ENCODE data around the gene ELAVL1.
A peak's percentile ranks its signal among the peaks of the same experiment; 100 is the strongest.
"Not testable (repeated sequence)": the region's sequence is repeated elsewhere in the genome, so short reads cannot be mapped to it uniquely, and the experiment has no call there.

The ELAVL1 gene

GRCh38 chr19:7920519-7921301 lies 84.7 kb downstream of the ELAVL1 start:
- peak; percentile 92 for DNase-seq

GRCh38 chr19:7919610-7920518 lies 85.6 kb downstream of the ELAVL1 start, which contains the start of gene SNAPC2:
Gene SNAPC2 (plus strand): TSS chr19:7920338. CDS start chr19:7920367, 29 bp downstream.
- DNase-seq, result peak; percentile 85

GRCh38 chr19:7918615-7919421 lies 86.6 kb downstream of the ELAVL1 start:
- DNase-seq, result no peak

DNA sequence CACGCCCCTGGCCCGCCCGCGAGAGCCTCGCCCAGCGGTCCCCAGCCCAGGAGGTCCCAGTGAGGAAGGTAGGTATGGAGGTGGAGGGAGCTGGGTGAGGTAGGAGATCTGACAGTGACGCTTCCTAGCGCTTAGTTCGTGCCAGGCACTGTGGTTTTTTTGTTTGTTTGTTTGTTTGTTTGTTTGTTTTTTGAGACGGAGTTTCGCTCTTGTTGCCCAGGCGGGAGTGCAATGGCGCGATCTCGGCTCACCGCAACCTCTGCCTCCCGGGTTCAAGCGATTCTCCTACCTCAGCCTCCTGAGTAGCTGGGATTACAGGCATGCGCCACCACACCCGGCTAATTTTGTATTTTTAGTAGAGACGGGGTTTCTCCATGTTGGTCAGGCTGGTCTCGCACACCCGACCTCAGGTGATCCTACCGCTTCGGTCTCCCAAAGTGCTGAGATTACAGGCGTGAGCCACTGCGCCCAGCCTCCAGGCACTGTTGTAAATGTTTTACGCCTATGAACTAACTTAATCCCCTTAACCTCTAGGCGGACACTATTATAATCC lies 87.3 kb downstream of the ELAVL1 start:
- not testable (repeated sequence) for DNase-seq

DNA sequence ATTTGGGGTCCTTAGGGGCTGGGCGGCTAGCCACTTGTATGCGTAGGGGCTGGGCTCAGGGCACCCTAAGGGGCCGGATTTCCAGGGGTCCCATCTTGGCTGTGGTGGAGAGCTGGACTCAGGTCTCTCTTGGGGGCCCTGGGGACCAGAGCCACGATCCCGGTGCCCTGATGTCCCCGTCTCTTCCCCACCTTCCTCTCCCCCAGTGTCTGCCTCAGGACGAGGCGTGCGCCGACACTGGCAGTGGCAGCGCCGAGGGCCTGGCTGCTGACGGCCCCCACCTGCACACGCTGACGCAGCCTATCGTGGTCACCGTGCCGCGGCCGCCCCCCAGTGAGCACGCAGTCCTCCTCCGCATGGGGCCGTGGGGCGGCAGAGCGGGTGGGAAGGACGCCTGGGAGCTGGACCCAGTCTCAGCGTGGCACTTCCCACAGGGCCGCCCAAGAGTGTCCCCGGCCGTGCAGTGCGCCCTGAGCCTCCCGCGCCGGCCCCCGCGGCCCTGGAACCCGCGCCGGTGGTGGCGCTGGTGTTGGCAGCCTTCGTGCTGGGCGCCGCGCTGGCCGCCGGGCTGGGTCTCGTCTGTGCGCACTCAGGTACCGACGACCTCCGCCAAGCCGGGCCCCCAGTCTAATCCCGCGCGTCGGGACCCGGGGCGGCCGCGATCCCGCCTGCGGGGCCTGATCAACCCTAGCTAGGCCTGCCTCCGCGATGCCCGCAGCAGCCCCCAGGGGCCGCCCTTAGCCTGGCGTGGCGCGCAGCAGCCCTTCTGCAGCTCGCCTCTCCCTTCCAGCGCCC lies 88.0 kb downstream of the ELAVL1 start:
- DNase-seq, result peak; percentile 9

DNA sequence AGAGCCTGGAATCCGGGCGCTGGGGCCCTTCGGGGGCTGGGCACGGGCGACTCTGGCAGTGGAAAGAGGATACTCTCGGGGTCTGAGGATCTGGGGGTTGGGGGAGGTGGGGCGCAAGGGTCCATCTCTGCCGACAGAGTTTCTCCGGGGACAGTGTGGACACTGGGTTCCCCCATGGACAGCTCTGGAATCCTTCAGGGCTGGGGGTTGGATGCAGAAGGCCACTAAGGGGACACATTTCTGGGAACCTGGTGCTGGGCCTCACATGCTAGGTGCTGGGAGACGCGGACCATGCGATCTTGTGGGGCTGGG lies 88.5 kb downstream of the ELAVL1 start:
- no peak for DNase-seq

GRCh38 chr19:7916103-7916954 lies 89.1 kb downstream of the ELAVL1 start:
- no peak for DNase-seq

- DNase-seq, result no peak
Observed at GRCh38 chr19:7915250-7916102, 90.0 kb downstream of the ELAVL1 start.

GRCh38 chr19:7914598-7915045 lies 90.8 kb downstream of the ELAVL1 start, which contains the start of gene TGFBR3L:
Gene TGFBR3L (plus strand): TSS chr19:7914830.
- DNase-seq, result no peak

GRCh38 chr19:7914099-7914498 lies 91.3 kb downstream of the ELAVL1 start:
- no peak for DNase-seq

- no peak for DNase-seq
Observed at GRCh38 chr19:7913652-7914051, 91.8 kb downstream of the ELAVL1 start.

GRCh38 chr19:7912697-7913564 lies 92.5 kb downstream of the ELAVL1 start:
- DNase-seq, result no peak

DNA sequence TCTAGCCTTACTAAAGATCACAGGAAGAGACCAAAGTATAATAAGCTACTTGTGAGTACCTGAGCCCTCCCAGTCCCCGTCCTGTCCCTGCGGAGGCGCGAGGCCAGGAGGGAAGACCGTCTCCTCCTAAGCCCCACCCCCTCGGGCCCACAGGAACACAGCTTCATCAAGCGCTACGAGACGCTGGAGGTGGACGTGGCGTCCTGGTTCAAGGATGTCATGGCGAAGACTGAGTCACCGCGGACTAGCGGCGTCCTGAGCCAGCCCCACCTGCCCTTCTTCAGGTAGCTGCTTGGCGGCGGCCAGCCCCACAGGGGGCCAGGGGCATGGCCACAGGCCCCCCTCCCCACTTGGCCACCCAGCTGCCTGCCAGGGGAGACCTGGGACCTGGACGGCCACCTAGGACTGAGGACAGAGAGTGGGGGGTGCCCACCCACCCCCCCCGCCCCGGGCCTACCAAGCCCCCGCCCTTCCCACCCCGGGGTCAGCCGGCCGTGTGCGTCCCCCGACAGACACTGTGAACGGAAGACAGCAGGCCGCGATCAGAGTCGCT lies 93.2 kb downstream of the ELAVL1 start:
- DNase-seq, result no peak

GRCh38 chr19:7911508-7912143 lies 93.8 kb downstream of the ELAVL1 start:
- DNase-seq, result no peak

DNA sequence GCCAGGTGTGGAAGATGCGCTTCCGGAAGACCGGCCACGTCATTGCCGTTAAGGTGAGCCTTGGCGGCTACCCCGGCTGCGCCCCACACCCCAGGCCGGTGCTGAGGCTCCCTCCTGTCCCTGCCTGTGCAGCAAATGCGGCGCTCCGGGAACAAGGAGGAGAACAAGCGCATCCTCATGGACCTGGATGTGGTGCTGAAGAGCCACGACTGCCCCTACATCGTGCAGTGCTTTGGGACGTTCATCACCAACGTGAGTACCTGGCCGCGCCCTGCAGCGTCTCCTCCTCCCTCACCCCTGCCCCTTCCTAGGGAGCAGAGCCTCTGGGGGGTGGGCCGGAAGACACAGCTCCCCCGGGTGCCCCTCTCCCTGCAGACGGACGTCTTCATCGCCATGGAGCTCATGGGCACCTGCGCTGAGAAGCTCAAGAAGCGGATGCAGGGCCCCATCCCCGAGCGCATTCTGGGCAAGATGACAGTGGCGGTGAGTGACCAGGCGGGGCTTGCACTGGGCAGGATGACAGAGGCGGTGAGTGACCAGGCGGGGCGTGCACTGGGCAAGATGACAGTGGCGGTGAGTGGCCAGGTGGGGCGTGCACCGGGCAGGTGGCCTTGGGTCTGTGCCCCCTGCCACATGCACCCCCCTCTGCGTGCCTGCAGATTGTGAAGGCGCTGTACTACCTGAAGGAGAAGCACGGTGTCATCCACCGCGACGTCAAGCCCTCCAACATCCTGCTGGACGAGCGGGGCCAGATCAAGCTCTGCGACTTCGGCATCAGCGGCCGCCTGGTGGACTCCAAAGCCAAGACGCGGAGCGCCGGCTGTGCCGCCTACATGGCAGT lies 94.9 kb downstream of the ELAVL1 start:
- DNase-seq, result no peak

- no peak for DNase-seq
Observed at GRCh38 chr19:7909471-7910067, 95.9 kb downstream of the ELAVL1 start.

Data from kidney glomerular epithelial cell (primary cell).